Esophagus squamous epithelium (tissue), 5 donors: ENCODE data around the gene MLPH. TPM values are rescaled to one million over a fixed set of nuclear protein-coding genes. Genes with fewer than 3 reads are reported as not detected.
A peak's percentile ranks its signal among the peaks of the same experiment; 100 is the strongest.

Source experiments
- DNase-seq: peaks from one replicate; lab custom pipeline; 2025; lab: John Stamatoyannopoulos, UW
- H3K27ac ChIP-seq, 4 donors: fragments of 200-600 bp; sonication (generic); one replicate each; pipeline ENCODE4 v1.5.1; 2016 to 2019; ENCODE audit warnings: mild to moderate bottlenecking in 1 of 4
- H3K27me3 ChIP-seq, 4 donors: fragments of 200-600 bp; sonication (generic); 1 replicate in 3 of 4; 2 replicates in 1 of 4; pipeline versions ENCODE4 v1.5.1 to v1.6.0; 2017 to 2021; ENCODE audit warnings: antibody characterized with exemption in 1 of 4
- H3K36me3 ChIP-seq, 3 donors: fragments of 200-600 bp; sonication (generic); one replicate each; pipeline ENCODE4 v1.5.1; 2016 to 2019
- H3K4me1 ChIP-seq, 3 donors: fragments of 200-600 bp; sonication (generic); one replicate each; pipeline ENCODE4 v1.5.1; 2017 to 2019
- H3K4me3 ChIP-seq, 4 donors: fragments of 200-600 bp; sonication (generic); 1 replicate in 3 of 4; 2 replicates in 1 of 4; pipeline ENCODE4 v1.5.1; 2016 to 2019; ENCODE audit warnings: mild to moderate bottlenecking in 2 of 4, moderate library complexity in 1 of 4
- H3K9me3 ChIP-seq, 3 donors: fragments of 200-600 bp; sonication (generic); one replicate each; pipeline ENCODE4 v1.5.1; 2016 to 2019
- POLR2A ChIP-seq, 4 donors: fragments of 450-650 bp; IDR thresholded peaks; one replicate each; pipeline ENCODE4 v1.6.1; 2017; ENCODE audit warnings: antibody characterized with exemption in 4 of 4, mild to moderate bottlenecking in 4 of 4, moderate library complexity in 3 of 4
- WGBS, 2 donors: methylation state at CpG; one replicate each; pipeline ENCODE4 v1.1.5; 2018; 5-methylcytosine and 5-hydroxymethylcytosine counted together
- intact Hi-C: fragments of 100-400 bp; cut with DNase I; formaldehyde crosslinking; loops from one replicate; pipeline ENCODE4 v1.15.0; 2022
- total RNA-seq, 4 donors: library from RNA; depleted of rRNA; stranded (reverse); fragments of >200 nt; gene quantifications; one replicate each; pipeline ENCODE4 v1.1.0, GENCODE V29; 2016
- TF ChIP-seq, protein P1 (sequence below), 6 experiments: fragments of 450-650 bp in 4 of 6; fragments of 200-600 bp in 2 of 6; sonication (generic) in 2 of 6; IDR thresholded peaks; one replicate each; pipeline ENCODE4 v1.5.1; 2016 to 2019; ENCODE audit warnings: antibody characterized with exemption in 6 of 6, mild to moderate bottlenecking in 4 of 6, moderate library complexity in 4 of 6
- donor health status: DM: yes; HTN: yes; CAD: no.

Gene MLPH
- total RNA-seq, 4 donors from 2014 or later, result 1.8 to 10.5 (median 7.6) TPM

DNA sequence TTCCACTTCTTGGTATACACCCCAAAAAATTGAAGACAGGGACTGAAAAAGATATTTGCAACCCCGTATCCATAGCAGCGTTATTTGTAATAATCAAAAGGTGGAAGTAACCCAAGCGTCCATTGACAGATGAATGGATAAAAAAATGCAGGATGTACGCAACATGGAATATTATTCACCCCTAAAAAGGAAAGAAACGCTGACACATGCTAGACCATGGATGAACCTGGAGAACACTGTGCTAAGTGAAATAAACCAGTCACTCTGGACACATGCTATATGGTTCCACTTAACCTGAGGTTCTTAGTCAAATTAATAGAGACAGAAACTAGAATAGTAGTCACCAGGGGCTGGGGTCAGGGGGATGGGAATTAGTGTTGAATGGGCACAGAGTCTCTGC, 40.7 kb downstream of the MLPH start:
- 87 to 88% methylated on average over 5 of the region's 5 CpGs for WGBS, 2 donors
- Histone ChIP-seq H3K27ac (no peak overlapping the region), H3K27me3 (no peaks in the 10 kb centered on the region), H3K9me3 (no peaks in the 10 kb centered on the region), H3K4me1 (no peaks in the 10 kb centered on the region), H3K4me3 (no peak overlapping the region), H3K36me3 (no peaks in the 10 kb centered on the region)
- TF ChIP-seq, protein P1, sequence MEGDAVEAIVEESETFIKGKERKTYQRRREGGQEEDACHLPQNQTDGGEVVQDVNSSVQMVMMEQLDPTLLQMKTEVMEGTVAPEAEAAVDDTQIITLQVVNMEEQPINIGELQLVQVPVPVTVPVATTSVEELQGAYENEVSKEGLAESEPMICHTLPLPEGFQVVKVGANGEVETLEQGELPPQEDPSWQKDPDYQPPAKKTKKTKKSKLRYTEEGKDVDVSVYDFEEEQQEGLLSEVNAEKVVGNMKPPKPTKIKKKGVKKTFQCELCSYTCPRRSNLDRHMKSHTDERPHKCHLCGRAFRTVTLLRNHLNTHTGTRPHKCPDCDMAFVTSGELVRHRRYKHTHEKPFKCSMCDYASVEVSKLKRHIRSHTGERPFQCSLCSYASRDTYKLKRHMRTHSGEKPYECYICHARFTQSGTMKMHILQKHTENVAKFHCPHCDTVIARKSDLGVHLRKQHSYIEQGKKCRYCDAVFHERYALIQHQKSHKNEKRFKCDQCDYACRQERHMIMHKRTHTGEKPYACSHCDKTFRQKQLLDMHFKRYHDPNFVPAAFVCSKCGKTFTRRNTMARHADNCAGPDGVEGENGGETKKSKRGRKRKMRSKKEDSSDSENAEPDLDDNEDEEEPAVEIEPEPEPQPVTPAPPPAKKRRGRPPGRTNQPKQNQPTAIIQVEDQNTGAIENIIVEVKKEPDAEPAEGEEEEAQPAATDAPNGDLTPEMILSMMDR (IDR thresholded peaks at IDR 0.05), result no peak
- TF ChIP-seq POLR2A (IDR thresholded peaks at IDR 0.05), result no peak
- DNase-seq, result no peak
- intact Hi-C loops, result no loop called here

DNA sequence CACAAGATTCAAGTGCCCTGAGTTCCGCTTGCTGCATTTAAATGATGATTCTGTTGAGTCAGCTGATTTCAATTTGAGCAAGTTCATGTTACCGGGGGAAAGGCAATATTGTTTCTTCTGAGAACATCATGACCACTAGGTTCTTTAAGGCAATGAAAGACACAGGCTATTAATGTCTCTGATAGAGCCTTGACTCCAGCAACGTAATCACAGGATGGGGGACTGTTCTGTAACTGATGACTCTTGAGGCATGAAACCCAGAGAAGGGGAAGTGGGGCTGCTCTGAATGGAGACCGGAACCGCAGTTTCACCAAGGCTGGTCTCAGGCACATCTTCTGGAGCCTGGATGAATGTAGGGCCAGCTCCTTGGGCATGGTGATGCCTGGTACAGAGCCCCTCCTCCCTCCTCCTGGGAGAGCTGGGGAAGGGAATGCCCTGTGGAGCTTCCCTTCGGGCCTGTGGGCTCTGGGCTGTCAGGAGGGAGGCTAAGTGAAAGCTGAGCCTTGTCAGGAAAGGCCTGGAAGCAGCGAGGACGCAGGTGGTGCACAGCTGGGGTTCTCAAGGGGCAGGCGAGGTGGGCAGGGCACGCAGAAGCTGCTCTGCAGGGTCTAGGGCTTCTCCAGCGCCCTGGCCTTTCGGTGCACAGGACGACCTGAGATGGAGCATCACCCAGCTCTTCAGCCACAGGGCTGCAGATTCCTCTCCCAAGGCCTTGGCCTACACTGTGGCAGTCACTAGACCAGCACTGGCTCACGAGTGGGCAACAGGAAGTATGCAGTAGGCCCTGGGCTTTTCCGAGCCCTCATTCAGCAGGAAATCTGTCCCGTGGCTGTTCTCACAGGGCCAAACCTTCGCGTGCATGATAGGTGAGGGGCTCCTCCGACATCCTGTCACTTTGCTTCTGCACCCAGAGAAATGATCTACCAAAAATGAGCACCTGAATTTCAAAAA, 42.7 kb downstream of the MLPH start:
- H3K4me3 ChIP-seq, result no peak overlapping the region
- H3K36me3 ChIP-seq, result no peaks in the 10 kb centered on the region
- intact Hi-C loops, result no loop called here
- no peaks in the 10 kb centered on the region for H3K4me1 ChIP-seq
- WGBS, 2 donors, result 77 to 80% methylated on average over 6 to 8 of the region's 19 CpGs
- DNase-seq, result no peak
- TF ChIP-seq, protein P1 (IDR thresholded peaks at IDR 0.05), result no peak
- no peak for TF ChIP-seq POLR2A (IDR thresholded peaks at IDR 0.05)
- peak overlapping the region in 1 of 4 donors; percentile 5 for H3K27ac ChIP-seq
- H3K9me3 ChIP-seq, result no peaks in the 10 kb centered on the region
- H3K27me3 ChIP-seq, result no peaks in the 10 kb centered on the region

DNA sequence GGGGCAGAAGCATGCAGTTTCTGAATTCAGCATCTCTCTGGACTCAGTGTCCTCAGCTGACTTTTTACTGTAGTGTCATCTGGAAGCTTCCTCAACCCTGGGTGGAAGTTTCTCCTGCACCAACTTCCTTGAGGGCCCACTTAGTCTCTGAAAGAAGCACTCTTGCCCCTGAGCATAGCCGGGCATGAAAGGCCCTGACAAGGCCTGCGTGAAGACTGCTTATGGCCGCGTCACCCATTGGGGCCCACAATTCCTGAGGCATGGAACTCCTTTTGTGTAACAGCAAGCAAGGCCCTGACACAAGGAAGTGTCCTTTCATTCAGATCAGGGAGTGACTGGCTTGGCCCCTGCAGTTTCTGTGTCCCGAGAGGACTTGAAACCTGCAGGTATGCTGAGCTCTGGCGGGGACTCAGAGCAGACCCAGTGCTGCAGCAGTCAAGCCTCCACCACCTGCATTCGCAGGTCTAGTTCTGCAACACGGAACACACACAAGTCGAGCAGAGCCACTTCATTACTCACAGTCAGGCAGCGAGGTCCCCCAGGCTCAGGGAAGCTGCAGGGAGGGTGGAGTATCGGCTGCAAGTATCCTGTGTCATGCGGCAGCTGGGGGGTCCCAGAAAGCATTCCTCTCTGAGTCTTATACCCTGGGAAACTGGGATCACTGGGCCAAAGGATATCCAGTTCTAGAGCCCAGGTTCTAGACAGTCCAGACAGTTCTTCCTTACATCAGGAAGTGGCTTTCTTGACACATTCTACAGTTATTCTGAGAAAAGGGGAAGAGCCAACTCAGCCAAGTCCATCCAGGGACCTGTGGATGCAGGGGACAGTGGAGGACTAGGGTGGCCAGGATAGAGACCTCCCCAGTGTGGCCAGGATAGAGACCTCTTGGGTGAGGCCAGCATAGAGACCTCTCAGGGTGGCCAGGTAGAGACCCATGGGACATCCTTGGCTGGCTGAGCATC, 43.7 kb downstream of the MLPH start:
- H3K36me3 ChIP-seq, result no peaks in the 10 kb centered on the region
- H3K4me3 ChIP-seq, result no peak overlapping the region
- 100% methylated on average over 2 of the region's 12 CpGs; no CpG with 5 or more reads in 1 of the 2 donors for WGBS, 2 donors
- intact Hi-C loops, result no loop called here
- H3K27me3 ChIP-seq, result no peaks in the 10 kb centered on the region
- H3K4me1 ChIP-seq, result no peaks in the 10 kb centered on the region
- H3K9me3 ChIP-seq, result no peaks in the 10 kb centered on the region
- peak overlapping the region in 1 of 4 donors; percentile 5 for H3K27ac ChIP-seq
- no peak for TF ChIP-seq POLR2A (IDR thresholded peaks at IDR 0.05)
- TF ChIP-seq, protein P1 (IDR thresholded peaks at IDR 0.05), result no peak
- no peak for DNase-seq

DNA sequence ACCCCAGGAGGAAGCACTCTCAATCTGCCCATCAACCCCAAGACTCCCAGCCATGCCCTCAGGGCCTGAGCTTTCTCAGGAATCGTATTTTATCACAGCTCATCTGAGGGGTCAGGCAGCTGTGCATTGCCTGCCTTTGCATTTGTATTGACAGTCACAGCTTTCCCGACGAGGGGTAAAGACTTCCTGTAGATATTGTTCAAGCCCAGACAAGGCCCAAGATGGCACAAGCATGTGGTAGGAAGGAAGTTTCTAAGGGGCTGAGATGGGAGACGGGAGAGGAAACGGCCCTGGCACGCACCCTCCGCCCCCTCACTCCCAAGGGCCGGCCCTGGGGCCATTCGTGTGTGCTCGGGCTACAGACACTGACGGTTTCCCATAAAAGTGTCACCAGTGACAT, 45.1 kb downstream of the MLPH start:
- intact Hi-C loops, result no loop called here
- no peaks in the 10 kb centered on the region for H3K27me3 ChIP-seq
- H3K27ac ChIP-seq, result no peak overlapping the region
- no peaks in the 10 kb centered on the region for H3K9me3 ChIP-seq
- H3K4me3 ChIP-seq, result no peak overlapping the region
- H3K4me1 ChIP-seq, result no peaks in the 10 kb centered on the region
- TF ChIP-seq, protein P1 (IDR thresholded peaks at IDR 0.05), result no peak
- no peak for TF ChIP-seq POLR2A (IDR thresholded peaks at IDR 0.05)
- no peaks in the 10 kb centered on the region for H3K36me3 ChIP-seq
- WGBS, 2 donors, result 47 to 52% methylated on average over 5 to 8 of the region's 11 CpGs
- no peak for DNase-seq
